Ishikawa (cell line): ENCODE data around the gene PLCG1.

Experiments
- CEBPB ChIP-seq: IDR thresholded peaks from 2 replicates; pipeline ENCODE4 v1.6.1; 2012
- CREB1 ChIP-seq: IDR thresholded peaks from 2 replicates; pipeline ENCODE4 v1.6.1; 2012; ENCODE audit warnings: low read depth
- EGR1 ChIP-seq: IDR thresholded peaks from 2 replicates; pipeline ENCODE4 v1.6.1; 2012
- RAD21 ChIP-seq: IDR thresholded peaks from 2 replicates; pipeline ENCODE4 v1.6.1; 2012; ENCODE audit warnings: low read depth
- REST ChIP-seq: IDR thresholded peaks from 2 replicates; pipeline ENCODE4 v1.6.1; 2012; ENCODE audit warnings: low read depth, mild to moderate bottlenecking
- TAF1 ChIP-seq: IDR thresholded peaks from 2 replicates; pipeline ENCODE4 v1.6.1; 2012; ENCODE audit warnings: low read depth, mild to moderate bottlenecking
- TEAD4 ChIP-seq: IDR thresholded peaks from 2 replicates; pipeline ENCODE4 v1.6.1; 2012
- TF ChIP-seq, protein P1 (sequence below): IDR thresholded peaks from 2 replicates; pipeline ENCODE4 v1.6.1; 2012

DNA sequence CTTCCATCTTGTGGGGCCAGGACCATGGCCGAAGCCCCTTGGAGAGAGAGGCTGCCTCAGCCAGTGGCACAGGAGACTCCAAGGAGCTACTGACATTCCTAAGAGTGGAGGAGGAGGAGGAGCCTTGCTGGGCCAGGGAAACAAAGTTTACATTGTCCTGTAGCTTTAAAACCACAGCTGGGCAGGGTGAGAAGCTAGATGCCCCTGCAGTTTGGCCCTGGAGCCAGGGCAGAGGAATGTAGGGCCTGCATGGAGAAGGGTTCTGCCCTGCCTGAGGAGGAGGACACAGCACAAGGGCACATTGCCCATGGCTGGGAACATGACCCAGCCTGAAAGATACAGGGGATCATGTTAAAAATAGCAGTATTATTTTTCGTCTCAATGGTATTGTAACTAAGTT, 37.4 kb downstream of the PLCG1 start:
- TF ChIP-seq CREB1, result no peak
- TF ChIP-seq TAF1, result no peak
- TF ChIP-seq, protein P1, sequence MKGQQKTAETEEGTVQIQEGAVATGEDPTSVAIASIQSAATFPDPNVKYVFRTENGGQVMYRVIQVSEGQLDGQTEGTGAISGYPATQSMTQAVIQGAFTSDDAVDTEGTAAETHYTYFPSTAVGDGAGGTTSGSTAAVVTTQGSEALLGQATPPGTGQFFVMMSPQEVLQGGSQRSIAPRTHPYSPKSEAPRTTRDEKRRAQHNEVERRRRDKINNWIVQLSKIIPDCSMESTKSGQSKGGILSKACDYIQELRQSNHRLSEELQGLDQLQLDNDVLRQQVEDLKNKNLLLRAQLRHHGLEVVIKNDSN, result no peak
- TF ChIP-seq TEAD4, result no peak
- no peak for TF ChIP-seq CEBPB
- no peak for TF ChIP-seq REST
- TF ChIP-seq RAD21, result no peak
- TF ChIP-seq EGR1, result no peak
